Muscle of leg (tissue), 16 donors: ENCODE results near the gene CABP5. TPM values are rescaled to one million over a fixed set of nuclear protein-coding genes. Genes with fewer than 3 reads are reported as not detected.
"Not testable (repeated sequence)": the region's sequence is repeated elsewhere in the genome, so short reads cannot be mapped to it uniquely, and the experiment has no call there.

Source experiments
- DNase-seq: peaks from one replicate; pipeline ENCODE4 v3.0.0; 2013
- H3K27ac ChIP-seq: one replicate; pipeline ENCODE4 v1.5.1; 2013; ENCODE audit warnings: mild to moderate bottlenecking, low read length, control low read depth
- H3K27me3 ChIP-seq: one replicate; pipeline ENCODE4 v1.6.1; 2013; ENCODE audit warnings: low read length; ENCODE audit not compliant: control insufficient read depth, insufficient read depth
- H3K36me3 ChIP-seq: one replicate; pipeline ENCODE4 v1.6.1; 2013; ENCODE audit warnings: low read length; ENCODE audit not compliant: control insufficient read depth, insufficient read depth
- H3K4me1 ChIP-seq: one replicate; pipeline ENCODE4 v1.6.1; 2013; ENCODE audit warnings: low read length; ENCODE audit not compliant: control insufficient read depth, insufficient read depth
- H3K4me3 ChIP-seq: one replicate; pipeline ENCODE4 v1.5.1; 2013; ENCODE audit warnings: low read length, control low read depth
- H3K9me3 ChIP-seq: replicated peaks from 2 replicates; pipeline ENCODE4 v1.6.1; 2013; ENCODE audit warnings: low read depth, low read length; ENCODE audit not compliant: control insufficient read depth
- whole genome bisulfite sequencing: methylation state at CpG from one replicate; pipeline ENCODE4 v1.1.5; 2013; ENCODE audit warnings: missing lambda C conversion rate; ENCODE audit not compliant: insufficient coverage; 5-methylcytosine and 5-hydroxymethylcytosine counted together
- long read RNA-seq, 11 donors: transcript quantifications; one replicate each; lab custom pipeline, GENCODE V29; 2026
- polyA plus RNA-seq, 8 donors: library from polyadenylated mRNA; unstranded; fragments of 120-200 nt; gene quantifications; one replicate each; pipeline versions ENCODE4 v1.2.1 to v1.2.3, GENCODE V29; 2013; ENCODE audit warnings: inconsistent platforms in 1 of 8, low replicate concordance in 1 of 8; ENCODE audit not compliant: insufficient read length in 8 of 8, insufficient read depth in 1 of 8
- total RNA-seq: library from RNA; stranded (reverse); fragments of 120-200 nt; gene quantifications from one replicate; pipeline ENCODE4 v1.2.4, GENCODE V29; 2013

The CABP5 gene
- not detected for total RNA-seq
- polyA plus RNA-seq, result under 1 TPM in 1 of 8 donors, not detected in 7; 0.10 TPM
- long read RNA-seq, donor 1, result 0 reads
- long read RNA-seq, donor 2, result 0 reads
- long read RNA-seq, donor 3, result 0 reads
- long read RNA-seq, donor 4, result 0 reads
- long read RNA-seq, donor 5, result 0 reads
- long read RNA-seq, donor 6, result 0 reads
- long read RNA-seq, donor 7, result 0 reads
- long read RNA-seq, donor 8, result 0 reads
- long read RNA-seq, donor 9, result 0 reads
- long read RNA-seq, donor 10, result 0 reads
- long read RNA-seq, donor 11, result 0 reads

- no peak within 1 kb of the TSS for H3K27ac ChIP-seq
- WGBS, result 60% methylated on average over 4 of the region's 10 CpGs
- no peaks in the 10 kb centered on the region for H3K4me1 ChIP-seq
- H3K36me3 ChIP-seq, result peaks cover 4% of the 10 kb centered on the region
- no peak for DNase-seq
- no peaks in the 10 kb centered on the region for H3K27me3 ChIP-seq
- no peak within 1 kb of the TSS for H3K4me3 ChIP-seq
- H3K9me3 ChIP-seq, result no peaks in the 10 kb centered on the region
These were observed at the start of gene CABP5 for GRCh38 chr19:48043675-48044258. Gene CABP5, minus strand, starts transcription at chr19:48044079. Its CDS starts 157 bp downstream, at chr19:48043922.

DNA sequence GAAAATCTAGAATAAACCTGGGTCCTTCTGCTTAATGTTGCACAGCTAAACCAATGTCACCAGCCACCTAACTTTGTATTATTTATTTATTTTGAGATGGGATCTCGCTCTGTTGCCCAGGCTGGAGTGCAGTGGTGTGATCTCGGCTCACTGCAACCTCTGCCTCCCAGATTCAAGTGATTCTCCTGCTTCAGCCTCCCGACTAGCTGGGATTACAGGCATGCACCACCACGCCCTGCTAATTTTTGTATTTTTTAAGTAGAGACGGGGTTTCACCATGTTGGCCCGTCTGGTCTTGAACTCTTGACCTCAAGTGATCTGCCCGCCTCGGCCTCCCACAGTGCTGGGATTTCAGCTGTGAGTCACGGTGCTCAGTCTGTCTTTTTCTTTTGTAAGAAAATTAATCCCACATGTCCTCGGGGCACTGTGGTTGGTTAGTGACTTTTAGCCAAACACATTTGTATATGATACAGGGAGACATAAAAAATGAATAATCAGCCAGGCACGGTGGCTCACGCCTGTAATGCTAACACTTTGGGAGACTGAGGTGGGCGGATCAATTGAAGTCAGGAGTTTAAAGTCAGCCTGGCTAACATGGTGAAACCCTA, 47.3 kb upstream of the CABP5 start:
- not testable (repeated sequence) for H3K4me3 ChIP-seq, H3K27ac ChIP-seq, H3K27me3 ChIP-seq, H3K4me1 ChIP-seq, H3K9me3 ChIP-seq, DNase-seq
- 39% methylated on average over 3 of the region's 13 CpGs for WGBS
- peaks cover 20% of the 10 kb centered on the region for H3K36me3 ChIP-seq

DNA sequence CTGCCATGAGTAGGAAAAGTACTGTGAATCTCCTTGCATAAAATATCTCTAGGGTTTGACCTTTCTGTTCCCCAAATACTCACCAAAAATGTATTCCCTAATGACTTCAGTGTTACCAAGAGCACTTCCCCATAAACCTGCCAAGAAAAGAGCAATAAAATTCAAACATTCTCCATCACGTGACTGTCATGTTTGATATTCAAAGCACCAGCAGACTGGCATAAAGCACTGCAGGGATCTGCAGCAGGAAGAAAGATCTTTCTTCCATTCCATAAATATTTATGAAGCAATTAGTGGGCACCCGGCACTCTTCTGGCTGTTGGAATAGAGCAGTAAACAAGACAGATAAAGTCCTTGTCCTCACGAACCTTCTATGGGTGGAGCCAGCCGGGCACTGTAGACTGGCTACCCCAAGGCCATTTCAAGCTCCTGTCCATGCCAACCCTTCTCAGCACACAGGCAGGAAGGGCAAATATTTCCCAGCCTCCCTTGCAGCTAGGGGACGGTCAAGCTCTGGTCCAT, 46.5 kb upstream of the CABP5 start:
- Histone ChIP-seq H3K4me1 (no peaks in the 10 kb centered on the region), H3K36me3 (peaks cover 13% of the 10 kb centered on the region), H3K4me3 (no peak overlapping the region), H3K9me3 (no peaks in the 10 kb centered on the region), H3K27ac (no peak overlapping the region), H3K27me3 (no peaks in the 10 kb centered on the region)
- DNase-seq, result no peak
- WGBS, result no CpG with 5 or more reads among the region's 5 CpGs

GRCh38 chr19:48088991-48089390, 45.1 kb upstream of the CABP5 start:
- not testable (repeated sequence) for H3K4me1 ChIP-seq, H3K36me3 ChIP-seq, DNase-seq, H3K27me3 ChIP-seq, H3K4me3 ChIP-seq, H3K9me3 ChIP-seq, H3K27ac ChIP-seq
- WGBS, result no CpG with 5 or more reads among the region's 6 CpGs

- no peak for DNase-seq
- 58% methylated on average over 2 of the region's 7 CpGs for WGBS
- Histone ChIP-seq H3K4me3 (no peak overlapping the region), H3K36me3 (no peaks in the 10 kb centered on the region), H3K4me1 (no peaks in the 10 kb centered on the region), H3K9me3 (no peaks in the 10 kb centered on the region), H3K27ac (no peak overlapping the region), H3K27me3 (no peaks in the 10 kb centered on the region)
These were observed 42.3 kb upstream of the CABP5 start for GRCh38 chr19:48085904-48086864.

GRCh38 chr19:48085076-48085475, 41.2 kb upstream of the CABP5 start:
- Histone ChIP-seq H3K9me3 (no peaks in the 10 kb centered on the region), H3K4me3 (no peak overlapping the region), H3K27ac (no peak overlapping the region), H3K27me3 (no peaks in the 10 kb centered on the region), H3K4me1 (no peaks in the 10 kb centered on the region), H3K36me3 (no peaks in the 10 kb centered on the region)
- 43% methylated on average over 1 of the region's 3 CpGs for WGBS
- no peak for DNase-seq

DNA sequence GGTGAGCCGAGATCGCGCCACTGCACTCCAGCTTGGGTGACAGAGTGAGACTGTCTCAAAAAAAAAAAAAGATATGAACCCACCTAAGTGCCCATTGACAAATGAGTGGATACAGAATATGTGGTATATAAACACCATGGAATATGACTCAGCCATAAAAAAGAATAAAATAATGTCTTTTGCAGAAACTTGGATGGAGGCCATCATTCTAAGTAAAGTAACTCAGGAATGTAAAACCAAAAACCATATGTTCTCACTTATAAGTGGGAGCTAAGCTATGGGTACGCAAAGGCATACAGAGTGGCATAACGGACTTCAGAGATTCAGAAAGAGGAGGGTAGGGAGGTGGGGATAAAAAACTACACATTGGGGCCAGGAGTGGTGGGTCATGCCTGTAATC, 37.2 kb upstream of the CABP5 start:
- Histone ChIP-seq H3K36me3 (peaks cover under 1% of the 10 kb centered on the region), H3K27ac (no peak overlapping the region)

GRCh38 chr19:48070177-48070769, 26.4 kb upstream of the CABP5 start:
- H3K36me3 ChIP-seq, H3K27me3 ChIP-seq, DNase-seq, H3K27ac ChIP-seq, H3K9me3 ChIP-seq, H3K4me1 ChIP-seq, H3K4me3 ChIP-seq: not testable (repeated sequence)
- 100% methylated on average over 1 of the region's 3 CpGs for WGBS

More for the DNA sequence above, 37.2 kb upstream of the CABP5 start:
- Histone ChIP-seq H3K9me3 (no peaks in the 10 kb centered on the region), H3K4me3 (no peak overlapping the region), H3K4me1 (no peaks in the 10 kb centered on the region), H3K27me3 (no peaks in the 10 kb centered on the region)
- WGBS, result 74% methylated on average over 2 of the region's 5 CpGs
- no peak for DNase-seq

DNA sequence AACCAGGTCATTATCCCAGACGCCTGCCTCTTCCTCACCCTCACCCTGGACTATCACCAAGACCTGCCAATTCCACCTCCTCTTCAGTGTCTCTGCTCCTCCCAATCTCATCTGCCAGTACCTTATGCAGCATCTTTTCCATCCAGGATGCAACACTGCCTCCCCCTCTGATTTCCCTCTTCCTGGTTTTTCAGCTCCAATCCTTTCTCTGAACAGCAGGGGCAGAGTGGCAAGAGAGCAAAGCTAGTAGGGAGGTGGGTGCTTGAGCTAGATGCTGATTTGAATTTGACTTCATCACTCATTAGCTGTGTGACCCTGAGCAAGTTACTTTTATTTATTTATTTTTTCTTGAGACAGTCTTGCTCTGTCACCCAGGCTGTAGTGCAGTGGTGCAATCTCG, 25.6 kb upstream of the CABP5 start:
- Histone ChIP-seq H3K4me1 (no peaks in the 10 kb centered on the region), H3K27ac (no peak overlapping the region), H3K36me3 (peaks cover 3% of the 10 kb centered on the region), H3K4me3 (no peak overlapping the region), H3K27me3 (no peaks in the 10 kb centered on the region), H3K9me3 (no peaks in the 10 kb centered on the region)
- 20% methylated on average over 1 of the region's 2 CpGs for WGBS
- no peak for DNase-seq
